ENCODE measurements around the gene BZW1.
A peak's percentile ranks its signal among the peaks of the same experiment; 100 is the strongest.
"Not testable (repeated sequence)": the region's sequence is repeated elsewhere in the genome, so short reads cannot be mapped to it uniquely, and the experiment has no call there.

Gene BZW1

GRCh38 chr2:200809506-200810251, 2.0 kb upstream of the BZW1 start:
- peaks cover 29% of the 10 kb centered on the region for H4K20me1 ChIP-seq
- TF ChIP-seq Cebpa-rat (IDR thresholded peaks at IDR 0.05): no peak
- no peak overlapping the region for H3K27ac ChIP-seq
- peaks cover 16% of the 10 kb centered on the region for H3K36me3 ChIP-seq
- peaks cover 31% of the 10 kb centered on the region for H3K4me1 ChIP-seq
- H3K4me3 ChIP-seq: no peak overlapping the region
- H3K9me3 ChIP-seq: no peaks in the 10 kb centered on the region
- H3K27me3 ChIP-seq: no peaks in the 10 kb centered on the region
- H3K4me2 ChIP-seq: peak overlapping the region; percentile 92; the same call in 1 of the 2 replicates
- H3K9ac ChIP-seq: no peak overlapping the region

GRCh38 chr2:200810252-200810997, 1.3 kb upstream of the BZW1 start:
- peak overlapping the region; percentile 92 for H3K4me2 ChIP-seq
- peak overlapping the region; percentile 97 for H3K9ac ChIP-seq
- peak overlapping the region; percentile 89 for H3K4me3 ChIP-seq
- peak overlapping the region; percentile 54 for H3K27ac ChIP-seq
- H3K4me1 ChIP-seq: peaks cover 31% of the 10 kb centered on the region
- H3K36me3 ChIP-seq: peaks cover 23% of the 10 kb centered on the region
- TF ChIP-seq Cebpa-rat (IDR thresholded peaks at IDR 0.05): no peak
- H4K20me1 ChIP-seq: peaks cover 37% of the 10 kb centered on the region
- H3K27me3 ChIP-seq: no peaks in the 10 kb centered on the region
- H3K9me3 ChIP-seq: no peaks in the 10 kb centered on the region

GRCh38 chr2:200810998-200811332, 745 bp upstream of the BZW1 start:
- TF ChIP-seq Cebpa-rat (IDR thresholded peaks at IDR 0.05): no peak
- no peaks in the 10 kb centered on the region for H3K9me3 ChIP-seq

DNA sequence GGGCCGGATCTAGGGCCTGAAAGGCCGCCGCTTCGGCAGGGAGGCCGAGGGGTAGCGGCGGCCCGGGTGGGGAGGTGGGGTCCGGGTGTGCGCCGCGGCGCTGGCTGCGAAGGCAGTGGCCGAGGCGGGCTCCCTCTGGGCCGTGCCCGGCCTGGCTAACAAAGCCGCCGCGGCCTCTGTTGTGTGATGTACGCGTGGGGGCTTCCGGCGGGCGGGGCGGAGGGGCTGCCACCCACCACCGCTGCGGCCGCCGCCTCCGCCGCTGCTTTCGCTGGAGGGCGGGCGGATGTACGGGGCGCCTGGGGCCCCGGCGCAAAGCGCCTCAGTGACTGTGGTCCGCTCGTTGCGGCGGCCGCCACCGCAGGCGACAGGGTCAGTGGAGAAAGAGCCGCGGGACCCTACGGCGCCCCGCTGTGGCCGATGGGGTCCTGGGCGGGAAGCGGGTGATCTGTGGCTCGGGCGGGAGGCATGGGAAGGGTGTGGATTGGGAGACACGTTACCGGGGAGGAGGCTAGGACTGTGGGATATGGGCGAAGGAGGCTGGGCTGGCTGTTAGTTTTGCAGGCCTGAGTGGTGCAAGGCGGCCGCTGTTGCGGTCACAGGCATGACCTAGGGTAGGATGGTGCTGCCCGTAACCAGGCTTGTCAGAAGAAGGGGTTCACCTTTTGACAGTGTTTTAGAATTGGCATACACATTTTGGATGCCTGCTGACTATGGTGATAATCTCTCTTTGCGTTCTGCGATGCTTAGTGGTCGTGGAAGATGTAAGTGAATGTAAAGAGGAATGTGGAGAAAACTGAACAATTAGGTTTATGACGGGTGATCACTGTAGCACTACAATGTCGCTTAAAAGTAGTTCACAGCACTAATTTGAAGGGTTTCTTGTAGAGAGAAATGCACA, 662 bp downstream of the BZW1 start:
- Histone ChIP-seq H3K4me2 (peak overlapping the region; percentile 85), H4K20me1 (peaks cover 56% of the 10 kb centered on the region), H3K27me3 (no peaks in the 10 kb centered on the region), H3K9ac (peak overlapping the region; percentile 97), H3K4me3 (peak overlapping the region; percentile 89), H3K9me3 (no peaks in the 10 kb centered on the region), H3K27ac (peak overlapping the region; percentile 98), H3K36me3 (peaks cover 43% of the 10 kb centered on the region), H3K4me1 (peaks cover 31% of the 10 kb centered on the region)
- no peak for TF ChIP-seq Cebpa-rat (IDR thresholded peaks at IDR 0.05)

More at GRCh38 chr2:200810998-200811332, 745 bp upstream of the BZW1 start:
- Histone ChIP-seq H4K20me1 (peaks cover 42% of the 10 kb centered on the region), H3K4me2 (peak overlapping the region; percentile 92), H3K9ac (peak overlapping the region; percentile 97), H3K27ac (peak overlapping the region; percentile 54), H3K4me1 (peaks cover 31% of the 10 kb centered on the region), H3K27me3 (no peaks in the 10 kb centered on the region), H3K4me3 (peak overlapping the region; percentile 89), H3K36me3 (peaks cover 29% of the 10 kb centered on the region)

DNA sequence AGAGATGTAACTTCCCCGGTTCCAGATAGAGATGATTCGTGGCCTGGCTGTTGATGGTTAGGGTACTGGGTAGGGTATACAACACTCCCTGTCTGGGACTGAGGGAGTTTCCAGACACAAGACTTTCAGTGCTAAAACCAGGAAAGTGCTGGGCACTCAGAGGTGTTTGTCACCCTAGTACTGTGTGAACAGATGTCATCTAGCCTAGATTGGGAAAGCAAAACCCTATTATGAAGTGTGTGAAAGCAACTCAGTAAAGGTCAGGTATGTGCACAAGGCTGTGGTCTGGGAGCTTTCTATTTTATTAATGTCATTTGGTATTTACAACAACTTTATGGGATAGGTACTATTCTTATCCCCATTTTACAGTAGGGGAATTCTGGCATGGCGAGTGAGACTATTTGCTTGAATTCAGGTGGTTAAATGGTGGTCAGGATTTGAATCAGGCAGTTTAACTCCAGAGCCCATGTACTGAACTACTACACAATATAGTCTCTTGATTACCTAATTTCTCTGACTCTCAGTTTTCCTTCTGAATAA, 2.6 kb downstream of the BZW1 start:
- H3K27ac ChIP-seq: no peak overlapping the region
- H3K9me3 ChIP-seq: no peaks in the 10 kb centered on the region
- peaks cover 63% of the 10 kb centered on the region for H3K36me3 ChIP-seq
- H3K9ac ChIP-seq: 0 out of 2 replicates have a peak overlapping the region, but pooled peaks have one; percentile 7
- 0 out of 2 replicates have a peak overlapping the region, but pooled peaks have one; percentile 85 for H3K4me2 ChIP-seq
- no peak overlapping the region for H3K4me3 ChIP-seq
- H3K4me1 ChIP-seq: peaks cover 31% of the 10 kb centered on the region
- peaks cover 60% of the 10 kb centered on the region for H4K20me1 ChIP-seq
- TF ChIP-seq Cebpa-rat (IDR thresholded peaks at IDR 0.05): no peak
- no peaks in the 10 kb centered on the region for H3K27me3 ChIP-seq

DNA sequence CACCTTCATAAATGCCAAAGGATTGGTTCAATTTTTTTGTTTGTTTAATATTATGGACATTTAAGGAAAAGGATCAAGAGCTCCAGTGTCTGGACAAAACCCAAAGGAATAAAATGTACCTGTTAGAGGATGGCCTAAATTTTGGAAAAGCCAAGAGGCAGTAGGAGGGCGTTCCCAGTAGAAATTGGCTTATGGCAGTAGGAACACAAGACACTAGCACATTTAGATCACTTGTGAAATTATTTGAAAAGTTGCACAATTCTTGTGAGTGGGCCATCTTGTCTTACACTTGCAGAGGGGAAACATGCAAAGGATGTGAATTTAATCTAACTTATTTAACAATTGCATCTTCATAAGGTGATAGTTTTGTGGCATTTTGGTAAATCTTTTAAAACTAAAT, 3.2 kb downstream of the BZW1 start:
- no peak overlapping the region for H3K4me3 ChIP-seq
- H4K20me1 ChIP-seq: peaks cover 60% of the 10 kb centered on the region
- no peaks in the 10 kb centered on the region for H3K27me3 ChIP-seq
- H3K27ac ChIP-seq: no peak overlapping the region
- no peaks in the 10 kb centered on the region for H3K9me3 ChIP-seq
- no peak; the same call in 1 of the 2 replicates for TF ChIP-seq Cebpa-rat (IDR thresholded peaks at IDR 0.05)
- no peak overlapping the region for H3K9ac ChIP-seq
- H3K36me3 ChIP-seq: peaks cover 68% of the 10 kb centered on the region
- H3K4me1 ChIP-seq: peaks cover 30% of the 10 kb centered on the region
- no peak overlapping the region for H3K4me2 ChIP-seq

DNA sequence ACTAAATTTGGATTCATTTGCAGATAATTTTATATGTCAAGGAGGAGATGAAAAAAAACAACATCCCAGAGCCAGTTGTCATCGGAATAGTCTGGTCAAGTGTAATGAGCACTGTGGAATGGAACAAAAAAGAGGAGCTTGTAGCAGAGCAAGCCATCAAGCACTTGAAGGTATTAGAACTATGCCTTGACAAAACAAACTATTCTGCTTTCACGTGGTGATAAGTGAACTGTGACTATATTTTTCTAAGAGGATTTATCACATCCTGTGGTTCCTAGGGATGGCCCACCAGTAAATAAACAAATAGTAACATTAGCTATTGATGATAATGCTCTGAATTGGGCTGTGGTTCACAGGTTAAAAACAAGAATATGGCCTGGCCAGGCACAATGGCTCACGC, 7.0 kb downstream of the BZW1 start:
- H3K4me3 ChIP-seq, H3K4me1 ChIP-seq, H3K9ac ChIP-seq, H3K27ac ChIP-seq, H3K9me3 ChIP-seq, H3K27me3 ChIP-seq, H3K4me2 ChIP-seq: not testable (repeated sequence)
- peaks cover 41% of the 10 kb centered on the region for H4K20me1 ChIP-seq
- H3K36me3 ChIP-seq: peaks cover 83% of the 10 kb centered on the region

DNA sequence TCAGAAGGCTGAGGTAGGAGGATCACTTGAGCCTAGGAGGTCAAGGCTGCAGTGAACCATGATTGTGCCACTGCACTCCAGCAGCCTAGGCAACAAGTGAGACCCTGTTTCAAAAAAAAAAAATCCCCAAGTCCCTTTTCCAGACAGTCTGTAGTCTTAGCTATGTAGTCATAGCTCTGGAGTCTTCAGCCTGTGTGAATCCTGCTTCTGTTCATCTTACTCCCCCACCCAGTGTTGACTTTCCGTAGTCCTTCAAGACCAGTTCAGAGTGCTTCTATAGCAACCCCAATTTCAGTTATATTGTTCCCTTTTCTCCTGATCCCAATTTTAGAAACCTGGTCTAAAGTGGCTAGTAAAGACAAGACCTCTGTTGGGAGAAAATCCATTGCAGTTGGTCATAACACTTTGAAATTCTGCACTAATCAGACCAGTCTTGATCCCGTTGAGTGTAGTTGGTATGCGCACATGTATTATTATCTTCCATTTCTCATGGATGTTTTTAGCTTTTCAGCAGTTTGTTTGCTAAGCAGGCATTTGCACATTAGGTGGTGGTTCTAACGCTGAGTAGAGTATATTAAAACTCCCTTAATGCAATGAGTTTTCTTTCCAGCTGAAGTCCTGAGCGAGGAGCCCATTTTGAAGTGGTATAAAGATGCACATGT, 9.0 kb downstream of the BZW1 start:
- H3K36me3 ChIP-seq: peaks cover 75% of the 10 kb centered on the region
- H3K27me3 ChIP-seq: no peaks in the 10 kb centered on the region
- no peak for TF ChIP-seq Cebpa-rat (IDR thresholded peaks at IDR 0.05)
- H3K9ac ChIP-seq: no peak overlapping the region
- H3K4me1 ChIP-seq: no peaks in the 10 kb centered on the region
- H3K27ac ChIP-seq: no peak overlapping the region
- no peak overlapping the region for H3K4me2 ChIP-seq
- no peaks in the 10 kb centered on the region for H3K9me3 ChIP-seq
- H3K4me3 ChIP-seq: no peak overlapping the region
- peaks cover 21% of the 10 kb centered on the region for H4K20me1 ChIP-seq

GRCh38 chr2:200821686-200822245, 10.1 kb downstream of the BZW1 start:
- Histone ChIP-seq H4K20me1 (peaks cover 10% of the 10 kb centered on the region), H3K4me2 (no peak overlapping the region), H3K9ac (no peak overlapping the region), H3K4me3 (no peak overlapping the region), H3K4me1 (no peaks in the 10 kb centered on the region), H3K9me3 (no peaks in the 10 kb centered on the region), H3K27ac (no peak overlapping the region), H3K27me3 (no peaks in the 10 kb centered on the region), H3K36me3 (peaks cover 64% of the 10 kb centered on the region)
- no peak for TF ChIP-seq Cebpa-rat (IDR thresholded peaks at IDR 0.05)
